EL (cell line): ENCODE data around the gene CDH12.
"Not testable (repeated sequence)": the region's sequence is repeated elsewhere in the genome, so short reads cannot be mapped to it uniquely, and the experiment has no call there.

Experiments used
- DNase-seq: peaks from one replicate; pipeline ENCODE4 v3.0.0-alpha.2; 2016

Gene CDH12

DNA sequence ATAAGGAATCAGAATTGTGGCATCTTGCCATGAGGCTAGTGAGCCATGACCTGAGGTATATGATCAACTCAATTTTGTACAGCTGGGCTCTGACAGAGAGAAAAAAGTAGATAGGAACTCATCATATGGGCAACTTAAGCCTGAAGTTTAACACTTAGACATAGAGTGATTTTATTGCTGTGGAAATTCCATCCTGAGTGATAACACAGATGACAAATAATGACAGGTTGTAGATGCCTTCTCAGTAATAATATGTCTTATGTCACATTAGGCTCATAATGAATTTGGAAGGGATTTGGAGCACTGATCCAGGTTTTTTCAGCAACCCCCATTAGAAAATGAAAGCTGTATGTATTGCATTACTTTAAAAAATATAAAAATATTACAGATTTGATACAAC lies 744.6 kb downstream of the CDH12 start:
- no peak for DNase-seq

DNA sequence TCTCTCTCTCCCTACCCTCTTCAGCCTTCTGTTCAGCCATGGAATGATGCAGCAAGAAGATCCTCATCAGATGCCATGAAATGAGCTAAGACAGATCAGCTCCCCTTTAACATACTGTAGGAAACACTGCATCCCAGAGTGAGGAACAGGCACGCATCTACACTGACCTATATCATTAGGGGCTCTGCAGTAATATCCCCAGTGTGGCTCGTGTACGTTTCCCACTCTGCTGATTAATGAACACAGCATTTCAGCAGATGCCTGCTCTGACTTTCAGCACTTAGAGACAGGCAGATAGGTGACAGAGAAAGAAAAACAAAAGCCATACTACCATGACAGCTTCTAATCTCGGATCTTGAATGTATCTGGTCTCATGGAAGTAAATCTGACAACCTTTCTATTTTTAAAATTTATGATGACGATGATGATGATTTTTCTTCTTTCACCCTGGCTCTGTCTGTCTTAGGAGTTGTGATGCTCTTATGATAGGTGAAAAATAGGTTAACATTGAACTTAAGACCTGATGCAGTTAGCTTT lies 750.3 kb downstream of the CDH12 start:
- no peak for DNase-seq

DNA sequence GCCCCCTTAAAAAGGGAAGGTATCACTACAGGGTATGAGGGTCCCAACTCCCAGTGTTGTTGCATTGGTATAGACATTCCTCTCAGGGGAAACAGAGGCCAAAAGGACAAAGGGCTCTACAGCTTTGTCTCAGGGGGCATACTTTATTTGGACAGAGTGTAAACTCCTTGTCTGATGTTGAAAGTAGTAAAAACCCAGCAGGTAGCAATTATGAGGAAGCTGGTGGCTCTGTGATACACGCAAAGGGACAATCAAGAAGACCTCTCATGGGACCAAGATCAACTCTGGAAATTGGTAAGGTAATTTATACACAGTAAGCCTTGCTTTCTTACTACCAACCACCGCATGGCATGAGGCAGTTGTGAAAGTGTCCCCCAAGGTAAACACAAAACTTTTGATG lies 764.6 kb downstream of the CDH12 start:
- no peak for DNase-seq

DNA sequence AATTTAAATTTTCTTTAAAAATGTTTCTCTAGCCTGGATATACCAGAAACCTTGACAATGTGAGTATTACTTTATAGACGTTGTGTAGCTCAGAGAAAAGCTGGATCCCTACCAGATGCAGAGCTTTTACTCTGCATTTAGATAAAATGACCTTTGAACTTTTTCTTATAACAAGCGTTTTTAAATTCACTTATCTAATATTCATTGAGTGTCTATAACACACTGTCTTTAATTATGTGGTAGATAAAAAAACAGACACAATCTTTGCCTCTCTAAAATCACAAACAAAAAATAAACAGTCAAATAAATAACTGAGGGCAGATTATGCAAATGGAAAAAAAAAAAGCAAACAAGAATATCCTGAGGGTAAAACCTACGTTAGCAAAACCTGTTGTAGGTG lies 773.6 kb downstream of the CDH12 start:
- no peak for DNase-seq

DNA sequence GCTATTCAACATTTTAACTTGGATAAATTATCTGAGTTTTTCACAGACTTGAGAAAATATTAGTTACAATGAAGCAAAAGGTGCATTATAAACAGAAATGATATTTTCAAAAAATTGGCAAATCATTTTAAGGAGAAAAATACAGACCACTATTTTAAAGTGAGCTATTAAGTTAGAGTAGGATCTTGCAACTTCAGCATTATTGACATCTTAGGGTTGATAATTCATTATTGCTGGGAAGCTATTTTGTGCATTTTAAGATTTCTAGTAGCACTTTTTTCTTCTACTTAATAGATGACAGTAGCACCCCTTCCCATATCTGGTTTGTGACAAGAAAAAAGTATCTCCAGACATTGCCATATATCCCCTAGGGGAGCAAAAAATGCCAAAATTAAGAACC lies 774.1 kb downstream of the CDH12 start:
- DNase-seq = no peak

DNA sequence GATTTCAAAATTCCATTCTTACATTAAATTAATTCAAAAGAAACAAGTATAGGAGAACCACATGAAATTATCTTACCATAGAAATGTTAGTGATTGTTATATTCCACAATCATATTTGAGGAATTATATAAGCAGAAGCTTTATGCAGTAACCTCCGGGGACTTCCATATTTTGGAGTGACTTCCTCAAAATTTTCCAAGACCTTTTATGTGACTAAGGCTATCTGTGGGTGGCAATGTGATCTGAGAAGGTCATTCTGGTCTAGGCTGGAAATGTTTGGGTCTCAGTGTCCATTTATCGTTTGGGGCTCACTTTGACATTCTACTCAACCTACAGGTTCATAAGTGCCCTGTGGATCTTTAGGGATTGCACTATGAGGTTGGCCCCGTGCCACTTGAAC lies 776.6 kb downstream of the CDH12 start:
- no peak for DNase-seq

DNA sequence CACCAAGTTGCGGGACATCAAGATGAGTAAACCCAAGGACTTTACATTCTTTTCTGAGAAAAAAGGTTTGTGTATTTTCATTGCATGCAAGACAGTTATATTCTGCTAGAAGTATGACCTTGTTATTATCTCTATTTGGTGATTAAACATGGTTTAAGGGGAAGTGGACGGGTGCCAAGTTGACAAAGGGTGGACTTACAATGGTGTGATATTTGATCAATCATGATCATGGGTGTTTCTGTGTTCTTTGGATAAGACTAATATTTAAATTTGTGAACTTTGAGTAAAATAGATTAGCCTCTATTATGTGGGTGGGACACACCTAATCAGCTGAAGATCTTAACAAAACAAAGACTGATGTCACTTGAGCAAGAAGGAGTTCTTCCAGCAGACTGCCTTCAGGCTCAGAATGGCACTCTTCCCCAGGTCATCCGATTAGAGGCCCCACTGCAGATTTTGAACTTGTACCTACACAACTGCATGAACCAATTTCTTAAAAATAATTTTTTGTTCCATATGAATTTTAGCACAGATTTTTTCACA lies 782.9 kb downstream of the CDH12 start:
- DNase-seq = no peak

DNA sequence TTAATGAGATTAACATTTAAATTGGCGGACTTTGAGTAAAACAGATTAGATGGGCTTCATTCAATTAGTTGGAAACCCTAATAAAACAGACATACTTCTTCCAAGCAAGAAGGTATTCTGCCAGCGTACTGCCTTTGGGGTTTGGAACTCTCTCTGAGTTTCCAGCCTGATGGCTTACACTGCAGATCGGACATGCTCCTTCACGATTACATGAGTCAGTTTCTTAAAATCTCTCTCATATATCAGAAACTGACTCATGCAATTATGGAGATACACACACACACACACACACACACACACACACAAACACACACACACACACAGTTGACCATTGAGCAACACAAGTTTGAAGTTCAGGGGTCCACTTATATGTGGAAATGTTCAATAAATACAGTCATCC lies 789.4 kb downstream of the CDH12 start:
- no peak for DNase-seq

DNA sequence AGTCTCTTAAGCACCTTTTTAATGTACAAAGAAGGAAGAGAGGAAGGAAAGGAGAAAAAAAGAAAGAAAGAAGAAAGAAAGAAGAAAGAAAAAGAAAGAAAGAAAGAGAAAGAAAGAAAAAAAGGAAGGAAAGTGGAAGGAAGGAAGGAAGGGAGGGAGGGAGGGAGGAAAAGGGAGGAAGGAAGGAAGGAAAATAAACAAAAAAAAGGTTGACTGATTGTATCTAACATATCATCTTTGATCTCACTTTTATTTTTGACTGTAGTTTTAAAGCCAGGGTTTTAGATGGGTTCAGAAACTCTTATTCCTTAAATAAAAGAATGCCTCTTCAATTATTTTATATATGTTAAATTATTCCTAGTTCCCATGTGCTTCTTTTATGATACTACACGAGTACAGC lies 794.5 kb downstream of the CDH12 start:
- no peak for DNase-seq

DNA sequence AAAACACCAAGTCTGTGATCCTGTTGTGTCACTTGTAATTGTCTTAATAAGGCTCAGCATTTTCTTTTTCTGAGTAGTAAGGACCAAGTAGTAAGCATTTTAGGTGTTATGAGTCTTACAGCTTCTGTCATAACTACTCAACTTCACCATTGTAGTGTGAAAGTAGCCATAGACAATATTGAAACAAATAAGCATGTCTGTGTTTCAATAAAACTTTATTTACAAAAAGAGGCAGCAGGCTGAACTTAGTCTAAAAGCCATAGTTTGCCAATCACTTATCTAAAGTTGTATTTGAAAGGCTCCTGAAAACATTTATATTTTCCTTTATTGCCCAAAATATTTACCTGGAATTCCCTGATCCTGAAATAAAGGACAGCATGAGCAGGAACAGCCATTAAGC lies 796.1 kb downstream of the CDH12 start:
- DNase-seq = no peak

DNA sequence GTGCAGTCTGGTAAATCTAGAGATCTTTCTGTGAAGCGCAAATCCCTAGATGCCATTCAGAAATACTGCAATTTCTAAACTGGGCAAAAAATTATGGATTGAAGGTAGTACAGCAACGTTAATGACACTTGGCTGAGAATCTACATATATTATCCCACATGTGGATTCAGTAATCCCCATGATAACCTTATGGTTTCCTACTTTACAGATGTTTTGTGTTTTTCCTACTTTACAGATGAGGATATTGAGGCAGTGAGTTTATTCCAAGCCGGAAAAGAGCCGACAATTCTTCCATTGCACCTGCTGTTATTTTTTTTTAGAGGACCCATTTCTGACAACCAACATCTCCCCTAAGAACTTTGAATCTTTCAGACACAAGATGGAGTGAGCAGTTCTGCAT lies 796.5 kb downstream of the CDH12 start:
- DNase-seq = no peak

DNA sequence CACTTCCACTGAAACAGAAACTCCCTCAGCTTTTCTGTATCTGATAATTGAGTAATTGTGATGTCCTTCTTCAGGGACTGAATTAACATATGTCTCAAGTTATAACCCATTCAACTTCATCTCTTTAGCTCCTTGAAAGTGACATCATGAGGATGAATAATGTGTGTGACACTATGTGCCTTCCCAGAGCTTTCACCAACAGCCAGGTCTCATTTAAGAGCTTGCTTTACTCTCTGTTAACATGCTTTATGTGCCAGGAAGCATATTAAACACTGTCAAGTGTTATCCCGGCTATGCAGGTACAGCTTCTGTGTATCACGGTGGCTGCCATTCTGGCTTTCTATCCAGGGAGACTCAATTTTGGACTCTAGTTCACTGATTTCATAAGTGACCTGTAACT lies 799.9 kb downstream of the CDH12 start:
- DNase-seq = no peak

DNA sequence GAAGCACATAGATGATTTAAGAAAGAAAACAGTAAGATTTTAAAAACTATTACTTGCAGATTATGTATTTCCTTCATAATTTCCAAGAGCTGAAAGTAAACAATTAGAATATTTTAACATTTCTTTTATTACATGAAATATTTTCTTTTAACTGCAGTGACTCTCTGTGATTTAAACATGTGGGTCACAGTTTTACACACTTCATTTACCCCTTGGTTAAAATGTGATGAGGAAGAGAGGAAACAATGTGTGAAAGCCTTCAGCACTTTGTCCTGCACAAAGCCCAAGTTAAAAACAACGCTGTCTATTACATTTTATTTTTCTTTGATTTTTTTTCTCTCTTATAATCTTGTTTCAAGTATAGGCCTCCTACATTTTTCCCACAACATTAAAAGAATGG lies 801.3 kb downstream of the CDH12 start:
- no peak for DNase-seq

DNA sequence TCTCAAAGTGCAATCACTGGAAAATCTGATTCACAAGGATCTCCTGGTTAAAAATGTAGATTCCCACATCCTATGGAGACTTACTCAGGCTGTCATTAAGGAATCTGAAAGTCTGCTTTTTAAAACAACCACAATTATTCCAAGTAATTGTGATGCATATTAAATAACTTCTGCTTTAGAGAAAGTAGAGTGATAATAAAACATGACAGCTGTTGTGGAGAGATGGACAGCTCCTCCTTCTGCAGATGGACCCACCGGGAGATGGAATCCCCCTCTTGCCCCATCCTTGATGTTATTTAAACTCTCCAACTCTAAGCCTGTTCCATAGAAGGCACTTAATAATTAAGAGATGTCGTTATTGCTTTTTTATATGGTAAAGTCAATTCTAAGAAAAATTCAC lies 802.2 kb downstream of the CDH12 start:
- DNase-seq = no peak

DNA sequence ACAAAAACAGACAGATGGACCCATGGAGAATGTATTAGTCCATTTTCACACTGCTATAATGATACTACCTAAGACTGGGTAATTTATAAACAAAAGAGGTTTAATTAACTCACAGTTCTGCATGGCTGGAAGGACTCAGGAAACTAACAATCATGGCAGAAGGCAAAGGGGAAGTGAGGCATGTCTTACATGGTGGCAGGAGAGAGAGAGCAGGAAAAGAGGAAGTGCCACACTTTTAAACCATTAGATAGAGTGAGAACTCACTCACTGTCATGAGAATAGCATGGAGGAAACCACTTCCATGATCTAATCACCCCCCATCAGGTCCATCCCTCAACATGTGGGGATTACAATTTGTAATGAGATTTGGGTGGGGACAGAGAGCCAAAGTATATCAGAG lies 808.9 kb downstream of the CDH12 start:
- no peak for DNase-seq

DNA sequence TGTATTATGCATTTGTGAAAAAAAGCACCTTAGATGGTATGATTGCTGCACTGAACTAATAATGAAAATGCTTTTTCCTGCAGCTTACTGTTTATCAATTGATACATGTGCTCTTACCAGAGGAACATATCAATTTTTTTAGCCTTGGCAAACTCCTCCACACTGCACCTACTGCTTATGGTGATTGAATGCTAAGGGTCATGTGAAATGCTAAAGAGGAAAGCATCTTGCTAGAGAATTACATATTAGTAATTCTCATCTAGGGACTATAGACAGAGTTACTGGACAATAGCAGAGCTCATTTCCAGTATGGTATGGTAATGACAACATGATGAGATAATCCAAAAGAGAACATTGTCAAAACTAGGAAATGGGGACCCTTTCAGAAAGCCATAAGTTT lies 817.1 kb downstream of the CDH12 start:
- DNase-seq = no peak

DNA sequence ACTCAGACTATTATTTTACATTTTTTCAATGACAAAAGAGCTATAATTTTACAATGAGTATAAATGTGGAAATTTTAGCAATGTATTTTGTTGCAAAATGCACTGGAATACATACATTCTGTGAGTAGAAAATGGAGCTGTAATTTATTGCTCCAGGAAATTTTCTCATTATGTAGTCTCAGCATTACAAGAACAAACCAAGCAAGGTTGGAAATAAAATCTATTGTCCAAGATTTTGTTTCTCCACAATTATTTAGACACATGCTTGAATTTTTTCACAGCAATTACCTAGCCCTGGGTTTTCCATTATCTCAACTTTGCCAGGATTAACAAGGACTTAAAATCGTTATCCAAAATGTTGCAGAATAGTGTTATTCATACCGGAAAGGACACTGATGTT lies 820.1 kb downstream of the CDH12 start:
- DNase-seq = no peak

DNA sequence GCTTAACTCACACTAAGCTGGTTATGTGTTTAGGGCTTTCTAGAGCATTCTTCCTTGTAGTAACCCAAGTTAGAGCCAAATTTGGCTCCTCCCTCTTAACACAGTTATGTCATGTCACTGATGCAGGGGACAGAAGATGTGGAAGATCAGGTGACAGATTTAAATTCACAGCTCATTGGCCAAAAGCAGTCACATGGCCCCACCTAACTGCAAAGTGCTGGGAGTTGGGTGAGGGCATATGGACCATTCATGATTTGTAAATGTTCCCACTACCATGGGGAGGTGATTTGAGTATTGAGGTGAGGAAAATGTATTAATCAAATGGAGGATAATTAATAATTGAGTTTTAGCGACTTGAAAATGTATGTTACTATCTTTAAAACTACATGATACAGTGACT lies 829.4 kb downstream of the CDH12 start:
- DNase-seq = no peak

DNA sequence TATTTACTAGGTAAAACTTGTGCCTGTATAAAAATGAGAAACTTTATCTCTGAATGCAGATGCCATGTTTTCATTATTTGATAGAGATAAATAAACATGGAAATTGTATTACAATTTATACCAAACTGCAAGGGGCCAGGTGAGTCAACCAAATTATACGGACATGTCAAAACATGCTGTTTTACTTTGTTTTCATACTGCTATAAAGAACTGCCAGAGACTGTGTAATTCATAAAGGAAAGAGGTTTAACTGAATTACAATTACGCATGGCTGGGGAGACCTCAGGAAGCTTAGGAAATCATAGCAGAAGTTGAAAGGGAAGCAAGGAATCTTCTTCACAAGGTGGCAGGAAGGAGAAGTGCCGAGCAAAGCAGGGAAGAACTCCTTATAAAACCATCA lies 840.3 kb downstream of the CDH12 start:
- not testable (repeated sequence) for DNase-seq

DNA sequence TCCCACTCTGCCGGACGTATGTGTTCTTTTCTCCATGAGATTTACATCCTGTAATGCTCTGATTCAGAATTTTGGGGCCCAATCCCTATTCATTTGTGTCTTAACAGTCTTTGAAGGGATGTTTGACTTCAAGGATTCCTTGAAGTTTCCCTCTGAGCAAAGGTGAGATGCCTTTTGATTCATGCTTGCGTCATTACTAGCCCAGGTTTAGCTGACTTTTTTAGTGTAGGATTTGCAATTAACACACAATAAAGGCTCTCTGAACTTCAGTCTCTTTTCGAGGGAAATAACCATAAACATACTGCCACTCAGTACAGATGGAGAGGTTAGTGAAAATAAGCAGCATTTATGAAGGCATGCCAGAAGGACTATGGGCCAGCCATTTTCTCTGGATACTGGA lies 842.3 kb downstream of the CDH12 start:
- not testable (repeated sequence) for DNase-seq

DNA sequence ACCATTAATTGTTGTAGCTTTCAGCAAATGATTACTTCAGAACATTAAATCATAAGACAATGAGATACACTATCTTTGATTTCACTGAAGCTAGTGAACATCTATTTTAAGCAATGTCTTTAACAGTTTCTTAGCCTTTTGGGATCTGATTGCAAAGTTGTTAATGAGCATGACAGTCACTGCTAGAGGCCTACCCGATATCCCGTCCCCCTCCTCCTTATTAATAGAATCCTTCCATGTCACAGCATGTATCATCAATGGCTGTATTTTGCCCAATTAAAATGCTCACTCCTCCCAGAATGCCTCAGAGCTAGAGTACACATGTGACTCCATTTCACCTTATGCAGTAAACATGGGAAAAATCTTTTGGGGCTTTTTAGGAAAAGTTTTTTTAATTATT lies 852.0 kb downstream of the CDH12 start:
- DNase-seq = not testable (repeated sequence)

DNA sequence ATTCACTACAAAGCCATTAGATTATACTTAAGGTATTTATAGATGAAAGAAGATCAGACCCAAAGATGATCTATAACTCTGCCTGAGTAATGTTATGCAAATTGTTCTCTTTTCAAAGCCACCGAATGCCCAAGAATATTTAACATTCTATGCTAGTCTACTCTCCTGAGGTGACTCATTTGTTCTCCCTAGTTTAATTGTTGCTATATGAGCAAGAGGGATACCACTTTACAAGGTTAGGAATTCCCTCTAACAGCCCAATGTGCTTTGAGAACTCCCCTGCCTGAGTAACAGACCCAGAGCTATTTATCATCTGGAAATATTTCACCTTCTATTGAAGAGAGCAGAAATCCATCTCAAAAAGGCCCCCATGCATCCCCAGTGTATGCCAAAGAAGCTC lies 867.3 kb downstream of the CDH12 start:
- DNase-seq = not testable (repeated sequence)

DNA sequence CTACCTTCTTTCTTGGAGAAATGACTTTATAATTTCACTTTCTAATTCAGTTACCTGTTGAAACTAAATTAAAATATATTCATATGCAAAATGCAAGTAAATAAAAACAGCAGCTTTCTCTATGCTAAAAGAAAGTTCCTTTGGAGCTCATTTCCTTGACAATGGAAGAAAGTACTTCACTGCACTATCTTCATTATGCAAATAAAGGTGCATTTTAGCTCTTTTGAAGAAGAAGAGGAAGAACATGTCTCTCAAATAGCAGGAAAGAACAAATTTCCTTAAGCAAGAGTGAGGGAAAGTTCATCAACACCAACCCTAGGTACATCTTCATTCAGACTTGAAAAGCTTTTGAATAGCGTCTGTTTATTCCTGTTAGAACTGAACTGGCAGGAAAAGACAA lies 901.6 kb downstream of the CDH12 start:
- DNase-seq = not testable (repeated sequence)

DNA sequence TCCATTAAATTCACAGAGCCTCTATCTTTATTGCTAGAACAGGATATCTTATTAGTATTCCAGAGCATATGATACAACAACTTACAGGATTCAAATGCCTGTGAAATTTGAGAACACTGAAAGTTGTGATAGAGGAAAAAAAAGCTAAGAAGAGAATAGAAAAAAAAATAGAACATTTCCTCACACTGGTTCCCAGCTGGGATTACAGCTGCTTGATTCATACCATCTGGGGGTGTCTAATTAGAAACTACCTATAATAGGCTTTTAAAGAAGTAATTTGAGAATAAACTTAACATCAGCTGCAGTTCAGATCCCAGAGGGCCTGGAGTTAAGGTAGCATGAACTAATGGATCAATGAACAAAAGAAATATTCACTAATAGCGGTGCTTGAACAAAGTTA lies 922.0 kb downstream of the CDH12 start:
- no peak for DNase-seq

DNA sequence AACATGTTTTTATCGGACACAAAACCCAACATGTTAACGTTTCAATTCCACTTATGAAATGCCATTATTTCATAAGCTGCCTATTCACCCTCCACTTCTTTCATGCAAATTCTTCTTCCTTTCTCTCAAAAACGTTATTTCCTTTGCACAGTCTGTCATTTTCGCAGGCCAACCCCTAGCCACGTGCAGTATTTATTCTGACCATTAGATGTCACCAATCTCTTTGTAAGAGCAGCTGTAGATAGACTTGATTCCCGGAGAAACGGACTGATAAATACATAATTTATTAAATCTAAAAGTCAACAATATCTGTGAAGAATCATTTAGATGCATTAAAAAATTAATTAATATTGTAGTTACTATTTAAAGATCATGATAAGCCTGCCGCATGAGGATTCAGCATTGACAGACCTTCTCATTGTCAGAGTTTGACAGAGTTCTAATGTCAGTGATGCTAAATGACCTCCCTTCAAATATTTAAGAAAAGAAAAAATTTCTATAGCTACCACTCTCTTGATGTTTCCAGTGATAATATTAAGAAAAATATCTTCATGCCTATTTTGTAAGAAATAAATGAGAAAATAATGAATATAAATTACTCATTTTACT lies 933.6 kb downstream of the CDH12 start:
- DNase-seq = no peak
